ENCODE measurements around the gene LPP.

- TF ChIP-seq TAF1 (IDR thresholded peaks at IDR 0.05; ENCODE audit: borderline replicate concordance, insufficient read depth, low read length) = no peak
- no peak for TF ChIP-seq POLR2AphosphoS5 (IDR thresholded peaks at IDR 0.05; ENCODE audit: low read depth, low read length)
- TF ChIP-seq REST (IDR thresholded peaks at IDR 0.05; ENCODE audit: insufficient read depth in 1 of 2, low read depth in 2 of 2, low read length in 2 of 2) = no peak
Measured at GRCh38 chr3:188185717-188186251, 31.8 kb downstream of the LPP start.
